ENCODE data around the gene MYO1E. TPM values are rescaled to one million over a fixed set of nuclear protein-coding genes. Genes with fewer than 3 reads are reported as not detected.
"Not testable (repeated sequence)": the region's sequence is repeated elsewhere in the genome, so short reads cannot be mapped to it uniquely, and the experiment has no call there.

MYO1E gene
- polyA plus RNA-seq, 1 donor from 2014 or later: 0.38 TPM

GRCh38 chr15:59281699-59282098 lies 91.0 kb downstream of the MYO1E start:
- Histone ChIP-seq H3K27ac (ENCODE audit: low read length) (no peak overlapping the region), H3K4me3 (ENCODE audit: low read length) (no peak overlapping the region), H2AFZ (ENCODE audit: low read depth, low read length) (no peak overlapping the region), H4K20me1 (ENCODE audit: insufficient read depth) (no peaks in the 10 kb centered on the region), H3K9me2 (ENCODE audit: insufficient read depth, low read length) (no peaks in the 10 kb centered on the region), H3K79me2 (replicated peaks; ENCODE audit: insufficient read depth, low read length) (no peaks in the 10 kb centered on the region), H3K9ac (ENCODE audit: low read length) (no peak overlapping the region), H3K9me3 (ENCODE audit: low read length) (no peaks in the 10 kb centered on the region), H3F3A (ENCODE audit: insufficient read depth, low read length, poor library complexity, severe bottlenecking) (no peaks in the 10 kb centered on the region), H3K27me3 (ENCODE audit: insufficient read depth, low read depth, low read length) (no peaks in the 10 kb centered on the region), H3K36me3 (ENCODE audit: insufficient read depth, low read length) (no peaks in the 10 kb centered on the region), H3K4me2 (ENCODE audit: low read length) (no peak overlapping the region)
- TF ChIP-seq REST (IDR thresholded peaks at IDR 0.05; ENCODE audit: borderline replicate concordance): no peak
- TF ChIP-seq SMC3 (conservative IDR thresholded peaks at IDR 0.05; ENCODE audit: poor library complexity): no peak
- TF ChIP-seq MXI1 (conservative IDR thresholded peaks at IDR 0.05; ENCODE audit: poor library complexity, severe bottlenecking): no peak
- TF ChIP-seq POLR2AphosphoS5 (IDR thresholded peaks at IDR 0.05): no peak
- no peak for TF ChIP-seq TAF1 (IDR thresholded peaks at IDR 0.05; ENCODE audit: low read depth)
- TF ChIP-seq, protein P1, sequence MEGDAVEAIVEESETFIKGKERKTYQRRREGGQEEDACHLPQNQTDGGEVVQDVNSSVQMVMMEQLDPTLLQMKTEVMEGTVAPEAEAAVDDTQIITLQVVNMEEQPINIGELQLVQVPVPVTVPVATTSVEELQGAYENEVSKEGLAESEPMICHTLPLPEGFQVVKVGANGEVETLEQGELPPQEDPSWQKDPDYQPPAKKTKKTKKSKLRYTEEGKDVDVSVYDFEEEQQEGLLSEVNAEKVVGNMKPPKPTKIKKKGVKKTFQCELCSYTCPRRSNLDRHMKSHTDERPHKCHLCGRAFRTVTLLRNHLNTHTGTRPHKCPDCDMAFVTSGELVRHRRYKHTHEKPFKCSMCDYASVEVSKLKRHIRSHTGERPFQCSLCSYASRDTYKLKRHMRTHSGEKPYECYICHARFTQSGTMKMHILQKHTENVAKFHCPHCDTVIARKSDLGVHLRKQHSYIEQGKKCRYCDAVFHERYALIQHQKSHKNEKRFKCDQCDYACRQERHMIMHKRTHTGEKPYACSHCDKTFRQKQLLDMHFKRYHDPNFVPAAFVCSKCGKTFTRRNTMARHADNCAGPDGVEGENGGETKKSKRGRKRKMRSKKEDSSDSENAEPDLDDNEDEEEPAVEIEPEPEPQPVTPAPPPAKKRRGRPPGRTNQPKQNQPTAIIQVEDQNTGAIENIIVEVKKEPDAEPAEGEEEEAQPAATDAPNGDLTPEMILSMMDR (IDR thresholded peaks at IDR 0.05; ENCODE audit: poor library complexity, severe bottlenecking): no peak
- no peak for TF ChIP-seq EZH2 (IDR thresholded peaks at IDR 0.05; ENCODE audit: borderline replicate concordance, insufficient read depth, low read length, poor library complexity, severe bottlenecking)
- TF ChIP-seq RAD21 (conservative IDR thresholded peaks at IDR 0.05): no peak
- no peak for TF ChIP-seq EP300 (conservative IDR thresholded peaks at IDR 0.05; ENCODE audit: poor library complexity, severe bottlenecking)

DNA sequence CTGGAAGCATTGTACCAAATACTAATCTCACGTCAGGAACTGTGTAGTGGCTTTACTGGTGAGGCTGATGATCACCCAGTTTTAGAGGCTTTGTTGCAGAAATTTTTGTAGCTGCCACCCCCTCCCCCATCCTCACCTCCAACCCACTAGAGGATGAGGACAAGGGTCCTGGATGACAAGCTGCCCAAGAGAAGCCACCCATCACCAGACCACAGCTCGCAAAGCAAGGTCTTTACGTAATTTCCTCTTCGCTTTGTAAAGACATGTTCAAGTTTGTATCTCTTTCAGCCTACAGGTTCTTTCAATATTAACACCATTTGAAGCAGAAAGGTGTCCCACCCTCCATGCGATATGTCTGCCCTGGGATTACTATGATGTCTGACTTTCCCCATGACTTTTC lies 91.8 kb downstream of the MYO1E start:
- no peak overlapping the region for H2AFZ ChIP-seq (ENCODE audit: low read depth, low read length)
- no peaks in the 10 kb centered on the region for H3K79me2 ChIP-seq (replicated peaks; ENCODE audit: insufficient read depth, low read length)
- H3K9me3 ChIP-seq (ENCODE audit: low read length): no peaks in the 10 kb centered on the region
- no peaks in the 10 kb centered on the region for H3K27me3 ChIP-seq (ENCODE audit: insufficient read depth, low read depth, low read length)
- H3K9me2 ChIP-seq (ENCODE audit: insufficient read depth, low read length): no peaks in the 10 kb centered on the region
- no peak overlapping the region for H3K4me2 ChIP-seq (ENCODE audit: low read length)
- no peaks in the 10 kb centered on the region for H3F3A ChIP-seq (ENCODE audit: insufficient read depth, low read length, poor library complexity, severe bottlenecking)
- no peak overlapping the region for H3K27ac ChIP-seq (ENCODE audit: low read length)
- H4K20me1 ChIP-seq (ENCODE audit: insufficient read depth): no peaks in the 10 kb centered on the region
- H3K36me3 ChIP-seq (ENCODE audit: insufficient read depth, low read length): no peaks in the 10 kb centered on the region
- no peak overlapping the region for H3K9ac ChIP-seq (ENCODE audit: low read length)
- TF ChIP-seq MXI1 (conservative IDR thresholded peaks at IDR 0.05; ENCODE audit: poor library complexity, severe bottlenecking) (no peak), RAD21 (conservative IDR thresholded peaks at IDR 0.05) (no peak), POLR2AphosphoS5 (IDR thresholded peaks at IDR 0.05) (no peak), SMC3 (conservative IDR thresholded peaks at IDR 0.05; ENCODE audit: poor library complexity) (no peak), REST (IDR thresholded peaks at IDR 0.05; ENCODE audit: borderline replicate concordance) (no peak), TAF1 (IDR thresholded peaks at IDR 0.05; ENCODE audit: low read depth) (no peak)
- H3K4me3 ChIP-seq (ENCODE audit: low read length): no peak overlapping the region

DNA sequence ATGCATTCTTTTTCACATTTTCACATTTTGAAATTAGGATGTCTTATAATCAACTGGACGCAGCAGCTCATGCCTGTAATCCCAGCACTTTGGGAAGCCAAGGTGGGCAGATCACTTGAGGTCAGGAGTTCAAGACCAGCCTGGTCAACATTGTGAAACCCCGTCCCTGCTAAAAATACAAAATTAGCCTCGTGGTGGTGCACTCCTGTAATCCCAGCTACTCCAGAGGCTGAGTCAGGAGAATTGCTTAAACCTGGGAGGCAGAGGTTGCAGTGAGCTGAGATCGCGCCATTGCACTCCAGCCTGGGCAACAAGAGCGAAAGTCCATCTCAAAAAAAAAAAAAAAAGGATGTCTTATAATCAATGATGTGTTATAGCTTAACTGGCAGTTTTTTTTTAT lies 92.4 kb downstream of the MYO1E start:
- not testable (repeated sequence) for H4K20me1 ChIP-seq (ENCODE audit: insufficient read depth)

More for the DNA sequence above, 92.4 kb downstream of the MYO1E start:
- not testable (repeated sequence) for H3K4me2 ChIP-seq (ENCODE audit: low read length); H3K9me3 ChIP-seq (ENCODE audit: low read length); H3K4me3 ChIP-seq (ENCODE audit: low read length); H3F3A ChIP-seq (ENCODE audit: insufficient read depth, low read length, poor library complexity, severe bottlenecking); H3K9ac ChIP-seq (ENCODE audit: low read length); H3K9me2 ChIP-seq (ENCODE audit: insufficient read depth, low read length); H3K27me3 ChIP-seq (ENCODE audit: insufficient read depth, low read depth, low read length); H2AFZ ChIP-seq (ENCODE audit: low read depth, low read length); H3K36me3 ChIP-seq (ENCODE audit: insufficient read depth, low read length); H3K27ac ChIP-seq (ENCODE audit: low read length); H3K79me2 ChIP-seq (replicated peaks; ENCODE audit: insufficient read depth, low read length)
